ENCODE data around the gene GSE1. TPM values are rescaled to one million over a fixed set of nuclear protein-coding genes. Genes with fewer than 3 reads are reported as not detected.

Gene GSE1
- polyA plus RNA-seq, 6 donors from 2014 or later, result 1.00 to 8.3 (median 3.9) TPM

GRCh38 chr16:85710732-85711131, 97.6 kb downstream of the GSE1 start:
- ATAC-seq (ENCODE audit: low read depth in 2 of 2) (no peak), DNase-seq (no peak)
- Mint-ChIP-seq H3K4me1 (peaks cover 0 to 8% (median 8%) of the 10 kb centered on the region in 3 donors), H3K4me3 (peak overlapping the region in 1 of 8 donors; percentile 1), H3K27ac (peak overlapping the region in 2 of 6 donors; percentile 3 to 52), H3K9me3 (peaks cover 0 to 13% (median 4%) of the 10 kb centered on the region in 7 donors), H3K36me3 (peaks cover 22 to 35% of the 10 kb centered on the region in 2 donors), H3K27me3 (no peaks in the 10 kb centered on the region)

GRCh38 chr16:85711982-85712587, 99.0 kb downstream of the GSE1 start:
- H3K4me1 Mint-ChIP-seq, result peaks cover 0 to 16% (median 15%) of the 10 kb centered on the region in 3 donors
- DNase-seq (no peak), ATAC-seq (ENCODE audit: low read depth in 2 of 2) (no peak)
- H3K4me3 Mint-ChIP-seq, result no peak overlapping the region
- H3K9me3 Mint-ChIP-seq, result peaks cover 0 to 13% (median 4%) of the 10 kb centered on the region in 7 donors
- no peaks in the 10 kb centered on the region for H3K27me3 Mint-ChIP-seq
- peak overlapping the region in 2 of 6 donors; percentile 16 to 20 for H3K27ac Mint-ChIP-seq
- H3K36me3 Mint-ChIP-seq, result peaks cover 22 to 26% of the 10 kb centered on the region in 2 donors

GRCh38 chr16:85712801-85713200, 99.7 kb downstream of the GSE1 start:
- Mint-ChIP-seq H3K9me3 (peaks cover 0 to 13% (median 4%) of the 10 kb centered on the region in 7 donors), H3K36me3 (peaks cover 22 to 26% of the 10 kb centered on the region in 2 donors), H3K27ac (no peak overlapping the region), H3K4me3 (no peak overlapping the region), H3K4me1 (peaks cover 4 to 20% (median 17%) of the 10 kb centered on the region in 3 donors), H3K27me3 (no peaks in the 10 kb centered on the region)
- DNase-seq (no peak), ATAC-seq (ENCODE audit: low read depth in 2 of 2) (no peak)

- Mint-ChIP-seq H3K9me3 (peaks cover 0 to 13% (median 4%) of the 10 kb centered on the region in 7 donors), H3K27ac (peak overlapping the region in 4 of 6 donors; percentile 62 to 89 (median 72)), H3K36me3 (peaks cover 22 to 31% of the 10 kb centered on the region in 2 donors), H3K27me3 (no peaks in the 10 kb centered on the region), H3K4me3 (peak overlapping the region in 4 of 8 donors; percentile 4 to 59 (median 36)), H3K4me1 (peaks cover 19 to 36% (median 32%) of the 10 kb centered on the region in 3 donors)
- DNase-seq, result no peak
- ATAC-seq (ENCODE audit: low read depth in 2 of 2), result no peak
These were observed 102.3 kb downstream of the GSE1 start for GRCh38 chr16:85715169-85716021.

GRCh38 chr16:85716022-85716679, 103.0 kb downstream of the GSE1 start:
- H3K27ac Mint-ChIP-seq, result peak overlapping the region in 4 of 6 donors; percentile 15 to 89 (median 70)
- peaks cover 18 to 25% of the 10 kb centered on the region in 2 donors for H3K36me3 Mint-ChIP-seq
- H3K4me3 Mint-ChIP-seq, result peak overlapping the region in 2 of 8 donors; percentile 15 to 59
- ATAC-seq (ENCODE audit: low read depth in 2 of 2), result no peak
- H3K9me3 Mint-ChIP-seq, result peaks cover 0 to 13% (median 4%) of the 10 kb centered on the region in 7 donors
- H3K27me3 Mint-ChIP-seq, result no peaks in the 10 kb centered on the region
- DNase-seq, result no peak
- peaks cover 23 to 36% (median 28%) of the 10 kb centered on the region in 3 donors for H3K4me1 Mint-ChIP-seq

- Mint-ChIP-seq H3K4me3 (no peak overlapping the region), H3K36me3 (peaks cover 18 to 23% of the 10 kb centered on the region in 2 donors), H3K9me3 (peaks cover 0 to 13% (median 4%) of the 10 kb centered on the region in 7 donors), H3K4me1 (peaks cover 25 to 36% (median 28%) of the 10 kb centered on the region in 3 donors), H3K27me3 (no peaks in the 10 kb centered on the region), H3K27ac (peak overlapping the region in 2 of 6 donors; percentile 15 to 62)
- DNase-seq (no peak), ATAC-seq (ENCODE audit: low read depth in 2 of 2) (no peak)
These were observed 103.5 kb downstream of the GSE1 start for GRCh38 chr16:85716680-85717038.

GRCh38 chr16:85717393-85718152, 104.5 kb downstream of the GSE1 start:
- peaks cover 9 to 15% of the 10 kb centered on the region in 2 donors for H3K36me3 Mint-ChIP-seq
- peak; percentile 35 to 51 for ATAC-seq (ENCODE audit: low read depth in 2 of 2)
- DNase-seq, result peak; percentile 58
- H3K4me3 Mint-ChIP-seq, result peak overlapping the region in 1 of 8 donors; percentile 59
- peak overlapping the region in 5 of 6 donors; percentile 29 to 88 (median 59) for H3K27ac Mint-ChIP-seq
- peaks cover 0 to 3% (median 0%) of the 10 kb centered on the region in 7 donors for H3K9me3 Mint-ChIP-seq
- no peaks in the 10 kb centered on the region for H3K27me3 Mint-ChIP-seq
- H3K4me1 Mint-ChIP-seq, result peaks cover 25 to 36% (median 28%) of the 10 kb centered on the region in 3 donors

- Mint-ChIP-seq H3K36me3 (peaks cover 4 to 10% of the 10 kb centered on the region in 2 donors), H3K4me3 (no peak overlapping the region), H3K27ac (peak overlapping the region in 2 of 6 donors; percentile 56 to 83), H3K4me1 (peaks cover 25 to 36% (median 28%) of the 10 kb centered on the region in 3 donors), H3K9me3 (no peaks in the 10 kb centered on the region), H3K27me3 (no peaks in the 10 kb centered on the region)
- ATAC-seq (ENCODE audit: low read depth in 2 of 2) (no peak), DNase-seq (no peak)
These were observed 105.0 kb downstream of the GSE1 start for GRCh38 chr16:85718153-85718477.

- H3K36me3 Mint-ChIP-seq, result peaks cover 0 to 6% of the 10 kb centered on the region in 2 donors
- ATAC-seq (ENCODE audit: low read depth in 2 of 2) (peak; percentile 33 to 41), DNase-seq (peak; percentile 24)
- H3K9me3 Mint-ChIP-seq, result no peaks in the 10 kb centered on the region
- H3K4me3 Mint-ChIP-seq, result no peak overlapping the region
- no peaks in the 10 kb centered on the region for H3K27me3 Mint-ChIP-seq
- H3K27ac Mint-ChIP-seq, result no peak overlapping the region
- peaks cover 25 to 36% (median 28%) of the 10 kb centered on the region in 3 donors for H3K4me1 Mint-ChIP-seq
These were observed 105.6 kb downstream of the GSE1 start for GRCh38 chr16:85718682-85719081.

- H3K27ac Mint-ChIP-seq, result peak overlapping the region in 2 of 6 donors; percentile 26 to 47
- H3K4me1 Mint-ChIP-seq, result peaks cover 33 to 40% (median 34%) of the 10 kb centered on the region in 3 donors
- DNase-seq (no peak), ATAC-seq (ENCODE audit: low read depth in 2 of 2) (no peak)
- peaks cover 0 to 13% of the 10 kb centered on the region in 2 donors for H3K36me3 Mint-ChIP-seq
- H3K27me3 Mint-ChIP-seq, result no peaks in the 10 kb centered on the region
- no peaks in the 10 kb centered on the region for H3K9me3 Mint-ChIP-seq
- H3K4me3 Mint-ChIP-seq, result no peak overlapping the region
These were observed 106.6 kb downstream of the GSE1 start for GRCh38 chr16:85719605-85720301.

- Mint-ChIP-seq H3K27ac (peak overlapping the region in 1 of 6 donors; percentile 26), H3K36me3 (peaks cover 0 to 14% of the 10 kb centered on the region in 2 donors), H3K4me3 (no peak overlapping the region), H3K27me3 (no peaks in the 10 kb centered on the region), H3K9me3 (no peaks in the 10 kb centered on the region), H3K4me1 (peaks cover 33 to 36% (median 34%) of the 10 kb centered on the region in 3 donors)
- no peak for DNase-seq
- ATAC-seq (ENCODE audit: low read depth in 2 of 2), result no peak
These were observed 107.1 kb downstream of the GSE1 start for GRCh38 chr16:85720302-85720637.

- Mint-ChIP-seq H3K4me3 (peak overlapping the region in 1 of 8 donors; percentile 56), H3K9me3 (no peaks in the 10 kb centered on the region), H3K27me3 (no peaks in the 10 kb centered on the region), H3K36me3 (peaks cover 0 to 31% of the 10 kb centered on the region in 2 donors), H3K4me1 (peaks cover 27 to 39% (median 33%) of the 10 kb centered on the region in 3 donors), H3K27ac (peak overlapping the region in 1 of 6 donors; percentile 17)
- ATAC-seq (ENCODE audit: low read depth in 2 of 2), result no peak
- no peak for DNase-seq
These were observed 109.2 kb downstream of the GSE1 start for GRCh38 chr16:85722128-85722893.

Measured in naive B cell (primary cell).